HG03354 (cell line): ENCODE data around the gene LYPD6B.

Source experiments
- ATAC-seq: cut with Tn5 transposase; IDR thresholded peaks from one replicate; pipeline ENCODE4 v1.9.1; 2021; ENCODE audit warnings: mild to moderate bottlenecking; ENCODE audit not compliant: unreplicated experiment, poor library complexity, severe bottlenecking

LYPD6B gene

DNA sequence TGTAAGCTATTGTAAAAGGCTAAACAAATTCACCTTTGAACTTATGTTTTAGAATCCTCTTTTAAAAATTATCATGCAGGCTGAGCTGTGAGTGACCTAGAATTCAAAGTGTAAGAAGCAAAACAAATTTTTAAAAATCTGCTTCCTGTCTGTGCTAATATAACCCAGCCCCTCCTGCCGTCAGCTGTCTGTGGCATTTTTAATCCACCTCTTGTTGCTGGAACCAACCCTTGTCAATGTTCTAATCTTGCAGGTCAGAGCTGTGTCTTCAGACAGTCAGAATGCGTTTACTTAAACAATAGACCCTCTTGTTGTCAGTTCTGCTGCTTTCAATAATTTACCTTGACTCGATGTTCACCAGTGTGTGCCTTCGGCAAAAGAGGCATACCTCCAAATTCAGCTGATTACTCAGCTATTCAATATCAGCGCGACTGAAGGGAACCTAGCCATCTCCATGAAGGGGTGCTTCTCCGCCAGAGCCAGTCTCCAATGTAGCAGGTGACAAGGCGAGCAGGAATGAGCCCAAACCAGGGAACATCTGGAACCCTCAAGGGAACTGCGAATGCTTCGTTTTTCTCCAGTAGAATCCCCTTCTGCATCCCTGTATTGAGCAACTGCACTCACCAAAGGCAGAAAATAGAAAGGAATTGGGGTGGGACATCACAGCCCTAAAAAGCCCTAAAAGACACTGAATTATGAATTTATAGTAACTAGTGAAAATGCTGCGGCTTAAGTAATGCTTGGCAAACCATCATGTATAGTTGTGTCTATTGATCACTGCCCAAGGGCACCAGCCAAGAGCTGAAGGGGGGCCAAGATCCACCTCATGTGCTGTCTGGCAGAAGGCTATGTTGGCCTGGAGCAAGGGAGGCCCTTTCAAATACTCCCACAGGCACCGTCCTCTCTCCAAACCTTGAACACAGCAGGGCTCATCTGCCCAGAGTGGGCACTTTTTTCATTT, 62.5 kb downstream of the LYPD6B start:
- ATAC-seq: no peak

DNA sequence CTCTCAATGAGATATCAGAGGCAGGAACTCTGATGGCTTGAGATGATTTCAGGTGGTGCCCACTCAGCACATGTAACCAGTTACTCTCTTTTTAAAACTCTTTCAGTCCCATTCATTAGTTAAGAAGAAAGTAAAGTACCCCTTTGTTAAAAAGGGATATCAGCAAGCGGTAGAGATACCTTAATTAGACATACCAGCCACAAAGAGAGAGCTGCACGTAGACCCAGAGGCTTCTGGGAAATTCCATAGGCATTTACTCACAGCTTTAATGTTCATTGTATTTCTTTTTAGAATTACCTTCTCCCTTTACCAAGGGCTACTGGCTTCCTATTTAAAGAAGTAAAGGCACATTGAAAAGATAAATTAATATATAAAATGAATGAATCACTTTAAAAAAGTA, 63.3 kb downstream of the LYPD6B start:
- no peak for ATAC-seq

DNA sequence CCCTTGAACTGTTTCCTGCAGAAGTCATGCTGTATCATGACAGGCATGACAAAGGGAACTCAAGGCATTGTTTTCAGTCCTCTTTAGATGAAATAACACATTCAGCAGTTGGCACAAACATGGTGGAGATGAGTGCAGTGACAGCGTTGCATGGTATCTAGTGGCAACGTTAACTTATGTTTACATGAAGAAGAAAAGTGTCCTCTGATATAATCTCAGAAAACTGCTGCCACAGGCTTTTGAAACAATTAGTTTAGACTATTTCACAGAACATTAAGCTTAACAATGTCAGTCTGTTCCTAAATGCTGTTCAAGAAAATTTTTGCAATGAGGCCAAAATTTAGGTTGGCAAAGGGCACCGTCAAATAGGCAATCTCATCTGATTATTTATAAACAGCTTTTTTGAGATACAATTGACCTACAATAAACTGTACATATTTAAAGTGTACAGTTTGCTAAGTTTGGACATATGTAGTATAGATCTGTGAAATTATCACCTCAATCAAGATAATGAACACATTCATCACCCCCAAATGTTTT, 64.7 kb downstream of the LYPD6B start:
- no peak for ATAC-seq

- ATAC-seq: no peak
Observed at GRCh38 chr2:149104221-149104620, 65.7 kb downstream of the LYPD6B start.

DNA sequence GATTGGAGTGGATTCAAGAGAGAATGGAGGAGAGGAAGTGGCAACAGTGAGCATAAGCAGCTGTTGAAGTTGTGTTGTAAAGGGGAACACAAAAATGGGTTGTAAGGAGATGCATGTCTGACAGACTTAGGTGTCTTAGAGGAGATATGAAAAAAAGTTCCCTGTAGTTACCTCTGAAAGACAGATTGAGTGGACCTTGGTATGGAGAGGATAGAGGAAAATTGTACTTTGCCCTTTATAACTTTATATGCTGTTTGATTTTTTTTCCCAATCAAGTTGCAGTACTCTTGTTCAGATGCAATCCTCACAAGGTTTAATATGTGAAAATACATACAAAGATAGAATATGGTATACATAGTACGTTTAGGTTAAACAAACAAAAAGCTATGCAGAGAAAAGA, 73.6 kb downstream of the LYPD6B start:
- no peak for ATAC-seq

DNA sequence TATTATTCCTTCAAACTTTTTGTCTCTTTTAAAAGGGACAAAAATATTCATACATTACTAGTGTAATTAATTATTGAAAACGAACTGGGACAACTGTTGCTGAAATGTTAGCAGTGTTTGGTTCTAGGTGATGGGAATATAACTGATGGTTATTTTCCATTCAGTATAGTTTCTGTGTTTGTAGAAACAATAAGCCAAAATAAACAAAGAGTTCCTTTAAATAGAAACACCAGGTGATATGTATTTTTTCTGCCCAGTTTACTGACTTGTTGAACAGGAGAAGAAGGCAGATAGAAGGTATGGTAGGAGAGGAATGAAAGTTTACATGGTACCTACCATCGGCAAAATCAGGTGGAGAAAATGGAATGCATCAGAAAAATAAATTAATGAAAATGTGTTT, 74.2 kb downstream of the LYPD6B start:
- no peak for ATAC-seq

GRCh38 chr2:149115781-149116180, 77.3 kb downstream of the LYPD6B start:
- no peak for ATAC-seq

GRCh38 chr2:149119368-149119767, 80.9 kb downstream of the LYPD6B start:
- ATAC-seq: no peak

DNA sequence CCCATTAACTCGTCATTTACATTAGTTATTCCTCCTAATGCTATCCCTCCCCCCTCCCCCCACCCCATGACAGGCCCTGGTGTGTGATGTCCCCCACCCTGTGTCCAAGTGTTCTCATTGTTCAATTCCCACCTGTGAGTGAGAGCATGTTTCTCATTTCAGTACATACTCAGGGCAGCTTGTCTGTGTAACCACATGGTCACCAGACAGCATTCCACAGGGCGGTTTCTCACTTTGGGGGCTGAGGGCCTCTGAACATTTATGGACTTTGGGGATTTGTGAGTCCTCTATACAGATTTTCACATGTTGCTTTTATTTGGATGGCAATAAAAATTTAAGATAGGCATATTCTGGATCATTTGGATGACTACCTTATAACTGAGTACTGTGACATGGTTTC, 84.0 kb downstream of the LYPD6B start:
- ATAC-seq: no peak

- ATAC-seq: no peak
Observed at GRCh38 chr2:149125031-149125725, 86.7 kb downstream of the LYPD6B start.

DNA sequence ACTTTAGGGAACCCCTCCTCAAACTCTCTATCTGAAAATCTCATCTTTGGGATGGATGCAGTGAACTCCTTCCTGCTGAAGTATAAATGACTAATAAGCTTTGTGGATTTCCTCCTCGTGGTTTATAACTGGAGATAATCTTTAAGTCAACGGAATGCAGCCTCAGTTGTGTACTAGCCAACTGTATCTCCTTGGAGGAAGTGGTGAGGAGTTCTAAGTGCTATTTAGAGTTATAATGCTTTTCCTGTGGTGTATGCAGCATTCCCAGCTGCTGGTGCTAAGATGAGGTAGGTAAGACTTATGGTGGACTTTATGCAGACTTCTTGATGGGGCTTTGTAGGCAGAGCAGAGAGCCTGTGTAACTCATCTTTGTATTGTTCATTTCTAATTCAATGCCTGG, 90.9 kb downstream of the LYPD6B start:
- ATAC-seq: no peak

- no peak for ATAC-seq
Observed at GRCh38 chr2:149132339-149132738, 93.8 kb downstream of the LYPD6B start.

GRCh38 chr2:149132901-149133300, 94.4 kb downstream of the LYPD6B start:
- ATAC-seq: no peak

- ATAC-seq: no peak
Observed at GRCh38 chr2:149134335-149134923, 95.9 kb downstream of the LYPD6B start.

GRCh38 chr2:149136111-149136510, 97.6 kb downstream of the LYPD6B start:
- ATAC-seq: no peak

GRCh38 chr2:149141046-149141445, 102.5 kb downstream of the LYPD6B start:
- ATAC-seq: no peak

DNA sequence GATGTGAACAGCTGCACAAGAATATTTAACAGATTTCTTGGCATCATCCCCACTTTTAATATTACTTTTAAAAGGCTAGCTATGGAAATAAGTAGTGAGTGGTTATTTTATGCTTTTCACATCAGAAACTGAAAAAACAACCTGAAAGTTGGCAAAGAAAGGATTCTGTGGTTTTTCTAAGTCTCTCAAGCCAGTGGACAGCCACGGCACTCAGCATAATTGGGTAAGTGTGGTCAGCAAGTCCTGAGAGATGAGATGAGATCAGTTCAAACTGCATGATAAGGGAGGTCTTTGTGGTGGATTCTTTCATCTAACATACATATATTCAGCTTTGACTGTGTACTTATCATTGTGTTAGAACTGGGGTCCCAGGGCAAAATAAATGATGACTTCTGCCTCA, 105.2 kb downstream of the LYPD6B start:
- no peak for ATAC-seq

DNA sequence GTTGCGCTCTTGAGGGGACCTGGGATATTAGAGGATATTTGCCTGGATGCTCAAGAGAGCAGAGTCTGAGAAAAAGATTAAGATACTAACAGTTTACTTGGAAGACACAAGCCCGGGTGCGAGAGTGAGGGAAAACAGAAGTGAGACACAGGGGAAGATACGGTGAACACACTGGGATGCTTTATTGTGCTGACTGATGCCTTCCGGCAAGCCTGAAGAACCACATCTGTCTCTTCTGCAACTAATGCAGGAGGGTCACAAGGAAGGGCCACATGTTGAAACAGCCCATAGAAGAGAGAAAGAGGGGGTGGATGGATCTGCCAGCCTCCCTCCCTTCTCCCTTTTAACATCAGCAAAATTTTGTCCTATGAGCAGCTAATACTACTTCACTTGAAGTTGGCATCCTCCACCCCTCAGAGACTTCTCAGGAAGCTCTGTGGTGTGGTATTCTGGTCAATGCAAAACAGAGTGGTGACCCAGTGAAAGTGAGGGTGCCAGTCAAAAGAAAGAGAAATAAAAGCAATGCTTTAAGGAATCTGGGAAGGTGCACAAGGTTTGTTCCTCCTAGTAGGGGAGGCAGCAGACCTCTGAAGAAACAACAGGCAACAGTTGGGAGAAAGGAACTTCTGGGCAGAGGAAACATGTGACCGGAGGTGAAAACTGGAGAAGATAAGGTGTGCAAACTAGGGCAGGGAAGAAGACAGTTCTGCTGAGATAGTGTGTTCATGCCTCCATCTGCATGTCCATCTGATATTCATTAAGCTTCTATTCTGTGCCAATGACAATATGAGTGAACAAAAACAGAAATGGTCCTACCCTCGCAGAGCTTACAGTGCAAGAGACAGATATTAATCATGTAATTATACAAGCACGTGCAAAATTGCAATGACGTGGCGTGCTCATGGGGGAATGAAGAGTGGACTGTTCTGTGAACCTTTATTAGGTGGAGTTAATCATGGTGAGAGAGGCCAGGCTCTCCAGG, 107.1 kb downstream of the LYPD6B start:
- no peak for ATAC-seq

- ATAC-seq: no peak
Observed at GRCh38 chr2:149146876-149147275, 108.4 kb downstream of the LYPD6B start.
